ENCODE results near the gene FNBP1.
A peak's percentile ranks its signal among the peaks of the same experiment; 100 is the strongest.

Gene FNBP1

GRCh38 chr9:130026583-130027340, 16.2 kb downstream of the FNBP1 start:
- no peaks in the 10 kb centered on the region for H3K9me3 ChIP-seq (ENCODE audit: control insufficient read depth, insufficient read depth, low read length)
- no peaks in the 10 kb centered on the region for H3K27me3 ChIP-seq (ENCODE audit: control insufficient read depth, low read length)
- no peak for TF ChIP-seq EZH2phosphoT487 (IDR thresholded peaks at IDR 0.05; ENCODE audit: borderline replicate concordance, low read length)
- no peak for TF ChIP-seq CTCF (IDR thresholded peaks at IDR 0.05; ENCODE audit: low read depth, low read length, poor library complexity, severe bottlenecking)
- peaks cover 29% of the 10 kb centered on the region for H3K36me3 ChIP-seq (ENCODE audit: control insufficient read depth, low read length)
- H3K79me2 ChIP-seq (ENCODE audit: control insufficient read depth, low read length): peaks cover 100% of the 10 kb centered on the region
- peaks cover 100% of the 10 kb centered on the region for H3K4me1 ChIP-seq (ENCODE audit: control insufficient read depth, low read length)
- H3K9me2 ChIP-seq (replicated peaks; ENCODE audit: control insufficient read depth, low read length): no peaks in the 10 kb centered on the region
- peak overlapping the region; percentile 53 for H3K4me2 ChIP-seq (ENCODE audit: low read length)
- peaks cover 71% of the 10 kb centered on the region for H4K20me1 ChIP-seq (ENCODE audit: control insufficient read depth, insufficient read depth, low read depth, low read length)
- H3K27ac ChIP-seq (ENCODE audit: low read depth, low read length): 0 out of 2 replicates have a peak overlapping the region, but pooled peaks have one; percentile 13
- H3F3A ChIP-seq (ENCODE audit: control insufficient read depth, insufficient read depth): peaks cover 10% of the 10 kb centered on the region; the same call in 1 of the 2 replicates
- H3K4me3 ChIP-seq (ENCODE audit: low read length): no peak overlapping the region

GRCh38 chr9:130024597-130024994, 18.4 kb downstream of the FNBP1 start:
- Histone ChIP-seq H3K4me3 (ENCODE audit: low read length) (no peak overlapping the region), H3K27me3 (ENCODE audit: control insufficient read depth, low read length) (no peaks in the 10 kb centered on the region), H3K9me2 (replicated peaks; ENCODE audit: control insufficient read depth, low read length) (no peaks in the 10 kb centered on the region), H4K20me1 (ENCODE audit: control insufficient read depth, insufficient read depth, low read depth, low read length) (peaks cover 75% of the 10 kb centered on the region), H3K27ac (ENCODE audit: low read depth, low read length) (no peak overlapping the region), H3K36me3 (ENCODE audit: control insufficient read depth, low read length) (peaks cover 42% of the 10 kb centered on the region), H3K4me1 (ENCODE audit: control insufficient read depth, low read length) (peaks cover 100% of the 10 kb centered on the region), H3K9me3 (ENCODE audit: control insufficient read depth, insufficient read depth, low read length) (no peaks in the 10 kb centered on the region), H3K4me2 (ENCODE audit: low read length) (peak overlapping the region; percentile 1), H3F3A (ENCODE audit: control insufficient read depth, insufficient read depth) (peaks cover 10% of the 10 kb centered on the region; the same call in 1 of the 2 replicates), H3K79me2 (ENCODE audit: control insufficient read depth, low read length) (peaks cover 100% of the 10 kb centered on the region)
- TF ChIP-seq EZH2phosphoT487 (IDR thresholded peaks at IDR 0.05; ENCODE audit: borderline replicate concordance, low read length) (no peak), CTCF (IDR thresholded peaks at IDR 0.05; ENCODE audit: low read depth, low read length, poor library complexity, severe bottlenecking) (no peak)

- Histone ChIP-seq H3K27ac (ENCODE audit: low read depth, low read length) (peak overlapping the region; percentile 60), H3F3A (ENCODE audit: control insufficient read depth, insufficient read depth) (0 out of 2 replicates have a peak, but pooled peaks cover 5% of the 10 kb centered on the region), H3K4me3 (ENCODE audit: low read length) (peak overlapping the region; percentile 46), H3K27me3 (ENCODE audit: control insufficient read depth, low read length) (no peaks in the 10 kb centered on the region), H3K79me2 (ENCODE audit: control insufficient read depth, low read length) (peaks cover 100% of the 10 kb centered on the region), H3K9me2 (replicated peaks; ENCODE audit: control insufficient read depth, low read length) (no peaks in the 10 kb centered on the region), H3K36me3 (ENCODE audit: control insufficient read depth, low read length) (peaks cover 40% of the 10 kb centered on the region), H4K20me1 (ENCODE audit: control insufficient read depth, insufficient read depth, low read depth, low read length) (peaks cover 70% of the 10 kb centered on the region), H3K9me3 (ENCODE audit: control insufficient read depth, insufficient read depth, low read length) (no peaks in the 10 kb centered on the region), H3K4me1 (ENCODE audit: control insufficient read depth, low read length) (peaks cover 100% of the 10 kb centered on the region), H3K4me2 (ENCODE audit: low read length) (peak overlapping the region; percentile 67)
- TF ChIP-seq EZH2phosphoT487 (IDR thresholded peaks at IDR 0.05; ENCODE audit: borderline replicate concordance, low read length): no peak
- no peak for TF ChIP-seq CTCF (IDR thresholded peaks at IDR 0.05; ENCODE audit: low read depth, low read length, poor library complexity, severe bottlenecking)
Measured at GRCh38 chr9:130023994-130024596, 18.9 kb downstream of the FNBP1 start.

Measured in DOHH2 (cell line).